Skeletal muscle cell (primary cell): ENCODE data around the gene CDH20.

ENCODE experiments used
- DNase-seq: peaks from one replicate; pipeline ENCODE4 v3.0.0-alpha.2; 2010; ENCODE audit warnings: low read depth
- H3K4me3 ChIP-seq: 2 replicates; pipeline ENCODE4 v1.5.1; 2011; ENCODE audit warnings: low read depth, mild to moderate bottlenecking, control low read depth, low read length, moderate library complexity

CDH20 gene

GRCh38 chr18:61475931-61476330 is 142.7 kb downstream of the CDH20 start:
- no peak for DNase-seq
- H3K4me3 ChIP-seq, result no peak overlapping the region

- no peak for DNase-seq
- H3K4me3 ChIP-seq, result no peak overlapping the region
Observed at GRCh38 chr18:61489334-61489733, 156.1 kb downstream of the CDH20 start.

GRCh38 chr18:61496374-61496773 is 163.1 kb downstream of the CDH20 start:
- H3K4me3 ChIP-seq, result no peak overlapping the region
- no peak for DNase-seq

- DNase-seq, result no peak
Observed at GRCh38 chr18:61497422-61497821, 164.2 kb downstream of the CDH20 start.

GRCh38 chr18:61502472-61502871 is 169.2 kb downstream of the CDH20 start:
- peak; percentile 20 for DNase-seq
- no peak overlapping the region for H3K4me3 ChIP-seq

More at GRCh38 chr18:61497422-61497821, 164.2 kb downstream of the CDH20 start:
- H3K4me3 ChIP-seq, result no peak overlapping the region

GRCh38 chr18:61503688-61504087 is 170.5 kb downstream of the CDH20 start:
- no peak overlapping the region for H3K4me3 ChIP-seq
- no peak for DNase-seq

GRCh38 chr18:61528961-61529360 is 195.7 kb downstream of the CDH20 start:
- no peak for DNase-seq
- H3K4me3 ChIP-seq, result no peak overlapping the region

GRCh38 chr18:61530681-61531080 is 197.5 kb downstream of the CDH20 start:
- H3K4me3 ChIP-seq, result no peak overlapping the region

GRCh38 chr18:61531182-61531581 is 198.0 kb downstream of the CDH20 start:
- H3K4me3 ChIP-seq, result no peak overlapping the region
- DNase-seq, result no peak

More at GRCh38 chr18:61530681-61531080, 197.5 kb downstream of the CDH20 start:
- DNase-seq, result no peak

GRCh38 chr18:61531891-61532290 is 198.7 kb downstream of the CDH20 start:
- DNase-seq, result no peak
- H3K4me3 ChIP-seq, result no peak overlapping the region

- no peak for DNase-seq
- H3K4me3 ChIP-seq, result no peak overlapping the region
Observed at GRCh38 chr18:61535401-61535800, 202.2 kb downstream of the CDH20 start.

- no peak for DNase-seq
- no peak overlapping the region for H3K4me3 ChIP-seq
Observed at GRCh38 chr18:61541673-61542072, 208.4 kb downstream of the CDH20 start.

- DNase-seq, result no peak
- no peak overlapping the region for H3K4me3 ChIP-seq
Observed at GRCh38 chr18:61542596-61542995, 209.4 kb downstream of the CDH20 start.

GRCh38 chr18:61543518-61543917 is 210.3 kb downstream of the CDH20 start:
- no peak for DNase-seq
- H3K4me3 ChIP-seq, result no peak overlapping the region

GRCh38 chr18:61544178-61544577 is 210.9 kb downstream of the CDH20 start:
- DNase-seq, result no peak
- H3K4me3 ChIP-seq, result no peak overlapping the region

GRCh38 chr18:61545281-61546245 is 212.3 kb downstream of the CDH20 start:
- H3K4me3 ChIP-seq, result no peak overlapping the region
- DNase-seq, result no peak

- peak; percentile 72 for DNase-seq
Observed at GRCh38 chr18:61546590-61546989, 213.4 kb downstream of the CDH20 start.

GRCh38 chr18:61549416-61549815 is 216.2 kb downstream of the CDH20 start:
- no peak overlapping the region for H3K4me3 ChIP-seq
- DNase-seq, result no peak

More at GRCh38 chr18:61546590-61546989, 213.4 kb downstream of the CDH20 start:
- no peak overlapping the region for H3K4me3 ChIP-seq

GRCh38 chr18:61549889-61550288 is 216.7 kb downstream of the CDH20 start:
- DNase-seq, result no peak
- H3K4me3 ChIP-seq, result no peak overlapping the region

- DNase-seq, result peak; percentile 45
- no peak overlapping the region for H3K4me3 ChIP-seq
Observed at GRCh38 chr18:61551586-61551985, 218.4 kb downstream of the CDH20 start.

GRCh38 chr18:61553045-61553659 is 219.9 kb downstream of the CDH20 start:
- no peak for DNase-seq
- no peak overlapping the region for H3K4me3 ChIP-seq
